Measurements from ENCODE around the gene ZC3H8. TPM values are rescaled to one million over a fixed set of nuclear protein-coding genes. Genes with fewer than 3 reads are reported as not detected.

ZC3H8 gene
- total and polyA plus RNA-seq, 11 donors: 5.1 to 12.2 (median 7.8) TPM

GRCh38 chr2:112187046-112187715 lies 67.7 kb downstream of the ZC3H8 start:
- Histone ChIP-seq H3K27me3 (peaks cover 0 to 2% (median 0%) of the 10 kb centered on the region in 9 donors), H3K27ac (peak overlapping the region in 1 of 12 donors; percentile 62), H3K9me3 (no peaks in the 10 kb centered on the region), H3K4me1 (no peaks in the 10 kb centered on the region), H3K4me3 (no peak overlapping the region), H3K36me3 (no peaks in the 10 kb centered on the region)
- no peak for TF ChIP-seq POLR2A (IDR thresholded peaks at IDR 0.05)
- TF ChIP-seq, protein P1, sequence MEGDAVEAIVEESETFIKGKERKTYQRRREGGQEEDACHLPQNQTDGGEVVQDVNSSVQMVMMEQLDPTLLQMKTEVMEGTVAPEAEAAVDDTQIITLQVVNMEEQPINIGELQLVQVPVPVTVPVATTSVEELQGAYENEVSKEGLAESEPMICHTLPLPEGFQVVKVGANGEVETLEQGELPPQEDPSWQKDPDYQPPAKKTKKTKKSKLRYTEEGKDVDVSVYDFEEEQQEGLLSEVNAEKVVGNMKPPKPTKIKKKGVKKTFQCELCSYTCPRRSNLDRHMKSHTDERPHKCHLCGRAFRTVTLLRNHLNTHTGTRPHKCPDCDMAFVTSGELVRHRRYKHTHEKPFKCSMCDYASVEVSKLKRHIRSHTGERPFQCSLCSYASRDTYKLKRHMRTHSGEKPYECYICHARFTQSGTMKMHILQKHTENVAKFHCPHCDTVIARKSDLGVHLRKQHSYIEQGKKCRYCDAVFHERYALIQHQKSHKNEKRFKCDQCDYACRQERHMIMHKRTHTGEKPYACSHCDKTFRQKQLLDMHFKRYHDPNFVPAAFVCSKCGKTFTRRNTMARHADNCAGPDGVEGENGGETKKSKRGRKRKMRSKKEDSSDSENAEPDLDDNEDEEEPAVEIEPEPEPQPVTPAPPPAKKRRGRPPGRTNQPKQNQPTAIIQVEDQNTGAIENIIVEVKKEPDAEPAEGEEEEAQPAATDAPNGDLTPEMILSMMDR (IDR thresholded peaks at IDR 0.05): no peak
- intact Hi-C loops (cut with DNase I): no loop called here
- no peak for DNase-seq
- WGBS, 4 donors: 95 to 98% (median 98%) methylated on average over 31 of the region's 31 CpGs
- ATAC-seq: no peak

GRCh38 chr2:112185131-112185530 lies 69.7 kb downstream of the ZC3H8 start:
- Histone ChIP-seq H3K36me3 (no peaks in the 10 kb centered on the region), H3K4me1 (peaks cover 0 to 5% (median 0%) of the 10 kb centered on the region in 12 donors), H3K27me3 (peaks cover 0 to 21% (median 12%) of the 10 kb centered on the region in 9 donors), H3K9me3 (no peaks in the 10 kb centered on the region), H3K27ac (no peak overlapping the region), H3K4me3 (no peak overlapping the region)
- ATAC-seq (no peak), DNase-seq (no peak)
- intact Hi-C loops (cut with DNase I): no loop called here
- TF ChIP-seq, protein P1 (IDR thresholded peaks at IDR 0.05): no peak
- TF ChIP-seq POLR2A (IDR thresholded peaks at IDR 0.05): no peak
- 82 to 98% (median 83%) methylated on average over 7 to 9 of the region's 9 CpGs for WGBS, 4 donors

DNA sequence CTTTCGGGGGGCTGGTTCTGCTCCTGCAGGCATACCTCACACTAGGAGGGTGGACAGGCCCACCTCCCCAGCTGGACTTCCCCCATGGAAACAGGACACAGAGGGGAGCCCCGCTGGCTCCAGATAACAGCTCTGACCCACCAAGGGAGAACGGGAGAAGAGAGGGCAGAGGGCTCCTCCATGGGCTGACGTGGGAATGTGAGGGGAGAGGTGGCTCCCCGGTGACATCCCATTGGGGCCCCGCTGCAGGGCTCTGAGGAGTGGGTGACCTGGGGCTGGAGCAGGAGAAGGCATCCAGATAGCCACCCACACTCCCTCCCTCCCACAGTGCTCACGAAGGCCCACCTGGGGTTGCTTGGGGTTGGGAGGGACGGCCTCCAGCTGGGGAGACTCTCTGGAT lies 70.7 kb downstream of the ZC3H8 start:
- no peak for ATAC-seq
- H3K27me3 ChIP-seq: peaks cover 0 to 23% (median 17%) of the 10 kb centered on the region in 9 donors
- DNase-seq: no peak
- no peak overlapping the region for H3K4me3 ChIP-seq
- WGBS, 4 donors: 90 to 93% (median 91%) methylated on average over 6 to 8 of the region's 8 CpGs
- H3K9me3 ChIP-seq: peaks cover 0 to 3% (median 0%) of the 10 kb centered on the region in 12 donors
- peaks cover 0 to 5% (median 0%) of the 10 kb centered on the region in 12 donors for H3K4me1 ChIP-seq
- H3K27ac ChIP-seq: no peak overlapping the region
- no peak for TF ChIP-seq POLR2A (IDR thresholded peaks at IDR 0.05)
- TF ChIP-seq, protein P1 (IDR thresholded peaks at IDR 0.05): no peak
- intact Hi-C loops (cut with DNase I): no loop called here
- H3K36me3 ChIP-seq: no peaks in the 10 kb centered on the region

GRCh38 chr2:112183327-112184025 lies 71.4 kb downstream of the ZC3H8 start:
- no peaks in the 10 kb centered on the region for H3K36me3 ChIP-seq
- H3K27me3 ChIP-seq: peaks cover 0 to 23% (median 17%) of the 10 kb centered on the region in 9 donors
- peaks cover 0 to 3% (median 0%) of the 10 kb centered on the region in 12 donors for H3K9me3 ChIP-seq
- TF ChIP-seq, protein P1 (IDR thresholded peaks at IDR 0.05): no peak
- TF ChIP-seq POLR2A (IDR thresholded peaks at IDR 0.05): no peak
- peaks cover 0 to 5% (median 0%) of the 10 kb centered on the region in 12 donors for H3K4me1 ChIP-seq
- DNase-seq: no peak
- no peak overlapping the region for H3K4me3 ChIP-seq
- H3K27ac ChIP-seq: peak overlapping the region in 1 of 12 donors; percentile 15
- intact Hi-C loops (cut with DNase I): no loop called here
- no peak for ATAC-seq
- WGBS, 4 donors: 89 to 96% (median 93%) methylated on average over 8 of the region's 8 CpGs
